CD14-positive monocyte (primary cell): Measurements from ENCODE around the gene RAB3C. TPM values are rescaled to one million over a fixed set of nuclear protein-coding genes. Genes with fewer than 3 reads are reported as not detected.

Experiments
- DNase-seq, 3 donors: peaks; one replicate each; pipeline ENCODE4 v3.0.0-alpha.2; 2011 to 2022
- H2AFZ ChIP-seq: 2 replicates; pipeline ENCODE4 v1.6.0; 2012; ENCODE audit warnings: mild to moderate bottlenecking, low read depth, low read length, inconsistent platforms; ENCODE audit not compliant: insufficient read depth, poor library complexity, severe bottlenecking
- H3K27ac ChIP-seq, 2 donors: 1 replicate in 1 of 2; 2 replicates in 1 of 2; pipeline ENCODE4 v1.5.1; 2012 to 2013; ENCODE audit warnings: low read length in 2 of 2, control low read depth in 1 of 2, inconsistent platforms in 1 of 2, low read depth in 1 of 2, mild to moderate bottlenecking in 1 of 2
- H3K27me3 ChIP-seq, 2 donors: one replicate each; pipeline versions ENCODE4 v1.6.0 to v1.6.1; 2011 to 2013; ENCODE audit warnings: low read length in 2 of 2; ENCODE audit not compliant: control insufficient read depth in 2 of 2, insufficient read depth in 2 of 2
- H3K36me3 ChIP-seq, 2 donors: replicated peaks in 1 of 2; 1 replicate in 1 of 2; 2 replicates in 1 of 2; pipeline versions ENCODE4 v1.5.1 to v1.6.1; 2012 to 2013; ENCODE audit warnings: low read length in 2 of 2, control low read depth in 1 of 2, inconsistent platforms in 1 of 2, mild to moderate bottlenecking in 1 of 2; ENCODE audit not compliant: insufficient read depth in 2 of 2, control insufficient read depth in 1 of 2
- H3K4me1 ChIP-seq, 2 donors: 1 replicate in 1 of 2; 2 replicates in 1 of 2; pipeline versions ENCODE4 v1.5.1 to v1.6.1; 2012 to 2013; ENCODE audit warnings: low read length in 2 of 2, control low read depth in 1 of 2, inconsistent platforms in 1 of 2, mild to moderate bottlenecking in 1 of 2, moderate library complexity in 1 of 2; ENCODE audit not compliant: insufficient read depth in 2 of 2, control insufficient read depth in 1 of 2
- H3K4me2 ChIP-seq: replicated peaks from 2 replicates; pipeline ENCODE3; 2012; ENCODE audit warnings: low read length, moderate library complexity, mild to moderate bottlenecking; ENCODE audit not compliant: poor library complexity, severe bottlenecking; ENCODE audit errors: extremely low read depth
- H3K4me3 ChIP-seq, 3 experiments: fragments of 200-600 bp in 1 of 3; sonication (generic) in 1 of 3; replicated peaks in 1 of 3; 1 replicate in 2 of 3; 2 replicates in 1 of 3; pipeline ENCODE4 v1.5.1; 2011 to 2013; ENCODE audit warnings: low read length in 3 of 3, mild to moderate bottlenecking in 3 of 3, control low read depth in 2 of 3, low read depth in 2 of 3, inconsistent platforms in 1 of 3, moderate library complexity in 1 of 3
- H3K79me2 ChIP-seq: 2 replicates; pipeline ENCODE4 v1.6.0; 2012; ENCODE audit warnings: mild to moderate bottlenecking, control low read depth, inconsistent platforms, low read length, moderate library complexity; ENCODE audit not compliant: insufficient read depth
- H3K9ac ChIP-seq: 2 replicates; pipeline ENCODE4 v1.6.0; 2017; ENCODE audit warnings: low read length, mild to moderate bottlenecking; ENCODE audit not compliant: insufficient read depth, poor library complexity, severe bottlenecking
- H3K9me3 ChIP-seq, 2 donors: replicated peaks in 1 of 2; 1 replicate in 1 of 2; 2 replicates in 1 of 2; pipeline versions ENCODE4 v1.5.1 to v1.6.1; 2012 to 2013; ENCODE audit warnings: low read length in 2 of 2, control low read depth in 1 of 2; ENCODE audit not compliant: control insufficient read depth in 1 of 2, insufficient read depth in 1 of 2
- H4K20me1 ChIP-seq: 2 replicates; pipeline ENCODE4 v1.6.0; 2012; ENCODE audit warnings: mild to moderate bottlenecking, low read length, control low read depth, moderate library complexity; ENCODE audit not compliant: insufficient read depth
- H3K27ac Mint-ChIP-seq, 7 donors: one replicate each; pipeline ENCODE4 v1.8.0; 2020; ENCODE audit warnings: mild to moderate bottlenecking in 7 of 7, mixed read lengths in 7 of 7, moderate library complexity in 6 of 7, inconsistent platforms in 2 of 7
- H3K27me3 Mint-ChIP-seq, 3 donors: one replicate each; pipeline ENCODE4 v1.8.0; 2021 to 2022; ENCODE audit warnings: low read depth in 3 of 3, mild to moderate bottlenecking in 3 of 3, mixed read lengths in 3 of 3, moderate library complexity in 3 of 3, inconsistent platforms in 1 of 3
- H3K36me3 Mint-ChIP-seq, 2 donors: one replicate each; pipeline ENCODE4 v1.8.0; 2020; ENCODE audit warnings: mixed read lengths in 2 of 2, inconsistent platforms in 1 of 2, mild to moderate bottlenecking in 1 of 2
- H3K4me1 Mint-ChIP-seq: one replicate; pipeline ENCODE4 v1.8.0; 2020; ENCODE audit warnings: mild to moderate bottlenecking, mixed read lengths
- H3K4me3 Mint-ChIP-seq, 2 donors: one replicate each; pipeline ENCODE4 v1.8.0; 2020; ENCODE audit warnings: mild to moderate bottlenecking in 2 of 2, mixed read lengths in 2 of 2, moderate library complexity in 1 of 2
- H3K9me3 Mint-ChIP-seq, 7 donors: one replicate each; pipeline ENCODE4 v1.8.0; 2020 to 2022; ENCODE audit warnings: mixed read lengths in 7 of 7, mild to moderate bottlenecking in 6 of 7, moderate library complexity in 6 of 7, inconsistent platforms in 2 of 7
- CTCF ChIP-seq: fragments of 200-600 bp; IDR thresholded peaks from one replicate; pipeline ENCODE4 v1.8.0; 2022; ENCODE audit warnings: antibody characterized with exemption, mild to moderate bottlenecking
- WGBS: methylation state at CpG from one replicate; pipeline ENCODE4 v1.1.5; 2013; ENCODE audit warnings: missing lambda C conversion rate; ENCODE audit not compliant: insufficient coverage; 5-methylcytosine and 5-hydroxymethylcytosine counted together
- intact Hi-C, 2 donors: fragments of 100-400 bp; cut with micrococcal nuclease; formaldehyde crosslinking; loops; one replicate each; pipeline versions ENCODE4 v1.15.0 to v1.15.1; 2023
- polyA plus RNA-seq, 3 donors: library from polyadenylated mRNA; depleted of rRNA in 1 of 3; unstranded in 2 of 3; stranded (reverse) in 1 of 3; fragments of 300-500 nt in 2 of 3; fragments of >200 nt in 1 of 3; fragmentation: Illumina TruSeq in 2 of 3; gene quantifications; 1 replicate in 2 of 3; 2 replicates in 1 of 3; pipeline ENCODE4 v1.2.3, GENCODE V29; 2012 to 2021

The RAB3C gene
- polyA plus RNA-seq, 3 donors = under 0.01 to 0.81 TPM; not detected in 1

- Histone ChIP-seq H3K9me3 (no peaks in the 10 kb centered on the region), H3K36me3 (no peaks in the 10 kb centered on the region), H3K4me2 (no peak overlapping the region), H3K9ac (no peak overlapping the region), H4K20me1 (no peaks in the 10 kb centered on the region), H3K27ac (no peak overlapping the region), H2AFZ (no peak overlapping the region), H3K79me2 (no peaks in the 10 kb centered on the region), H3K4me1 (no peaks in the 10 kb centered on the region), H3K4me3 (no peak overlapping the region), H3K27me3 (no peaks in the 10 kb centered on the region)
- DNase-seq = no peak
- Mint-ChIP-seq H3K9me3 (peaks cover 0 to 2% (median 0%) of the 10 kb centered on the region in 7 donors), H3K36me3 (no peaks in the 10 kb centered on the region), H3K27me3 (peaks cover 0 to 2% (median 1%) of the 10 kb centered on the region in 3 donors), H3K27ac (no peak overlapping the region), H3K4me3 (no peak overlapping the region), H3K4me1 (no peaks in the 10 kb centered on the region)
- no peak for TF ChIP-seq CTCF
- intact Hi-C loops = no loop called here
- 100% methylated on average over 1 of the region's 2 CpGs for WGBS
These were observed 87.7 kb downstream of the RAB3C start for GRCh38 chr5:58670582-58670981.

- Mint-ChIP-seq H3K36me3 (no peaks in the 10 kb centered on the region), H3K4me3 (no peak overlapping the region), H3K27me3 (peaks cover 0 to 2% (median 1%) of the 10 kb centered on the region in 3 donors), H3K4me1 (no peaks in the 10 kb centered on the region), H3K27ac (no peak overlapping the region), H3K9me3 (peaks cover 0 to 2% (median 0%) of the 10 kb centered on the region in 7 donors)
- H3K4me2 ChIP-seq = no peak overlapping the region
- no peak overlapping the region for H3K4me3 ChIP-seq
- intact Hi-C loops = no loop called here
- no peak for DNase-seq
- H4K20me1 ChIP-seq = no peaks in the 10 kb centered on the region
- no peak for TF ChIP-seq CTCF
- WGBS = 92% methylated on average over 2 of the region's 4 CpGs
- H3K9ac ChIP-seq = no peak overlapping the region
- no peak overlapping the region for H3K27ac ChIP-seq
- H3K27me3 ChIP-seq = no peaks in the 10 kb centered on the region
- H2AFZ ChIP-seq = no peak overlapping the region
- no peaks in the 10 kb centered on the region for H3K9me3 ChIP-seq
- H3K36me3 ChIP-seq = no peaks in the 10 kb centered on the region
- no peaks in the 10 kb centered on the region for H3K4me1 ChIP-seq
- no peaks in the 10 kb centered on the region for H3K79me2 ChIP-seq
These were observed 88.3 kb downstream of the RAB3C start for GRCh38 chr5:58671155-58671554.
